ENCODE measurements around the gene VAC14. TPM values are rescaled to one million over a fixed set of nuclear protein-coding genes. Genes with fewer than 3 reads are reported as not detected.

VAC14 gene
- total RNA-seq, 2 experiments from 2014 or later = 40.3 to 44.9 TPM

DNA sequence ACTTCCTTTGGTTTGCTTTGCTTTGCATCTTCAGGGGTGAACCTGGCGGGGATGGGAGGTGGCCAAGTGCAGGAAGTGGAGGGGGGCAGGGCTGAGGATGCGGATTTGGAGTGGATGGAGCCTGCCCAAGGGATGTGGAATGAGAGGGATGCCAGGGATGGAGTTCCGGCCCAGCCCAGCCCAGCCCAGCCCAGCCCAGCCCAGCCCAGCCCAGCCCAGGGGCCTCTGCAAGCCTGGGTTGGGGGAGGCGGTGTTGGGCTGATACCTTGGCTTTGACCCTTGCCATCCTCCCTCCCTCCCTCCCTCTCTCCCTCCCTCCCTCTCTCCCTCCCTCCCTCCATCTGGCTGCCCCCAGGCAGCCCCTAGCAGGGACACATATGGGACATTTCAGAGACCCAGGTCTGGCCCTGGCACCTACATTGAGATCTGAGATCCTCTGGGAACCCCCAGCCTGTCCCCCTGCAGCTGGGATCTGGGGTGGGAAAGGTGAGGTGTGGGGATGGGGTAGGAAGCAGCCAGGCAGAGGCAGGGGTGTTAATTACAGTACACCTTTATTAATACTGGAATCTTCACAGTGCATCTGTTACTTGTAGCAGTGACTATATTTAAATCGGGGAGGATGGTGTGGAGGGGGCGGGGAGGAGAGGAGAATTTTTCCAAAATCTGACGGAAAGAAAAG lies 140.1 kb downstream of the VAC14 start:
- ChIA-PET POLR2A (no interaction called here), CTCF (interaction anchor here (0.6 kb wide), 1 partner anchor 433 kb away, joined by 3 read pairs; no protein-coding TSS in a partner anchor)

DNA sequence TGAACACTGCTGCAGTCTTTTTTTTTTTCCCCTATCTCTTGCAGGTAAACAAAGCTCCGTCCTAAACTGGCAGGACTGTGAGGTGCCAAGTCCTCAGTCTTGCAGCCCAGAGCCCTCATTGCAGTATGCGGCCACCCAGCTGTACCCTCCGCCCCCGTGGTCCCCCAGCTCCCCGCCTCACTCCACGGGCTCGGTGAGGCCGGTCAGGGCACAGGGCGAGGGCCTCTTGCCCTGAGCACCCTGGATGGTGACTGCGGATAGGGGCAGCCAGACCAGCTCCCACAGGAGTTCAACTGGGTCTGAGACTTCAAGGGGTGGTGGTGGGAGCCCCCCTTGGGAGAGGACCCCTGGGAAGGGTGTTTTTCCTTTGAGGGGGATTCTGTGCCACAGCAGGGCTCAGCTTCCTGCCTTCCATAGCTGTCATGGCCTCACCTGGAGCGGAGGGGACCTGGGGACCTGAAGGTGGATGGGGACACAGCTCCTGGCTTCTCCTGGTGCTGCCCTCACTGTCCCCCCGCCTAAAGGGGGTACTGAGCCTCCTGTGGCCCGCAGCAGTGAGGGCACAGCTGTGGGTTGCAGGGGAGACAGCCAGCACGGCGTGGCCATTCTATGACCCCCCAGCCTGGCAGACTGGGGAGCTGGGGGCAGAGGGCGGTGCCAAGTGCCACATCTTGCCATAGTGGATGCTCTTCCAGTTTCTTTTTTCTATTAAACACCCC lies 140.8 kb downstream of the VAC14 start:
- ChIA-PET POLR2A (no interaction called here), CTCF (interaction anchor here (0.6 kb wide), 1 partner anchor 433 kb away, joined by 3 read pairs; no protein-coding TSS in a partner anchor)

DNA sequence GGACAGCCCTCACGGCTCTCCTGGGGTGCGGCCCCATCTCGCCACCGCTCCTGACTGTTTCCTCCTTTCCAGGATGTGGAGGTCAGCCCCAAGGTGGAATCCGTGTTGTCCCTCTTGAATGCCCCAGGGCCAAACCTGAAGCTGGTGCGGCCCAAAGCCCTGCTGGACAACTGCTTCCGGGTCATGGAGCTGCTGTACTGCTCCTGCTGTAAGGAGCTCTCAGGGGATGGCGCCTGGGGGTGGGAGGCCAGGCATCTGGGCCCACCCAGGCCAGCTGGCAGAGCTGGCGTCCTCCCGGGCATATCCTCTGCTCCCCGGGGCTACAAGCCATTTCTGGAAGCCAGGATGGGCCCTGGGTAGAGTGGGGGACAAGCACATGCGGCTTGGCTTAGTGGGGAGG lies 141.4 kb downstream of the VAC14 start:
- POLR2A ChIA-PET = no interaction called here

DNA sequence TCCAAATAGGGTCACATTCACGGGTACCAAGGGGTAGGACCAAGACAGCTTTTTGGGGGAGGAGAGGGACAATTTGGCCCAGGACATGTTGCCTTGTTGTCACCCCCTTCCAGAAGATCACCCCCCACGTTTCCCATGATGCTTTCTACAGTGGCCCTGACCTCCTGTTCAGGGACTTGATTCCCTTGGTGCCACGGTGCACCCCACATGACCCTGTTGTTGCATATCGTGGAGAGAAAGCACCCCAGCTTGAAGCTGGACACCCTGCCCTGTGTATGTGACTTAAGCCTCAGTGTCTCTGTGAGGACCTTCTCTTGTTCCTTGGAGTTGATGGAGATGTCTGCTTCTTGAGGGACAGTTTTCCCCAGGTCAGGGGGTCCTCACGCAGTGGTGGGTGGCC lies 142.0 kb downstream of the VAC14 start:
- POLR2A ChIA-PET = no interaction called here
- CTCF ChIA-PET = no interaction called here

More for the DNA sequence above, 141.4 kb downstream of the VAC14 start:
- CTCF ChIA-PET = no interaction called here

DNA sequence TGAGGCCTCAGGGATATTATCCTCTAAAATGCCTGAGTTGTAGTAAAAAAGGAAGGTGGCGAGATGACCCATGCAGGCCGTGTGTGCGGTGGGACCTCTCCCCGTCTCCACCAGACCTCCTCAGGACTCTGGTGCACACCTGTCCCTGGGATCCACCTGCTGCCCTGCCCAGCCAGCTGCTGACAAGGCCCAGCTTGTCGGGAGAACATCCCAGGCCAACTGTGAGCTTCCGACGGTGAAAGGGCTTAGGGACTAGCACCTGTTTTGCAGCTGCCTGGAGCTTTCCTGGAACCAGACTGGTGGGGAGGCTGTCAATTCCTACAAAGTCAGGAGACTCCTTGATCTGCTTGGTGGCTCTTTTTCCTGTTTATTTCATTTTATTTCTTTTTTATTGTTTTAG lies 143.0 kb downstream of the VAC14 start:
- ChIA-PET POLR2A (no interaction called here), CTCF (no interaction called here)

DNA sequence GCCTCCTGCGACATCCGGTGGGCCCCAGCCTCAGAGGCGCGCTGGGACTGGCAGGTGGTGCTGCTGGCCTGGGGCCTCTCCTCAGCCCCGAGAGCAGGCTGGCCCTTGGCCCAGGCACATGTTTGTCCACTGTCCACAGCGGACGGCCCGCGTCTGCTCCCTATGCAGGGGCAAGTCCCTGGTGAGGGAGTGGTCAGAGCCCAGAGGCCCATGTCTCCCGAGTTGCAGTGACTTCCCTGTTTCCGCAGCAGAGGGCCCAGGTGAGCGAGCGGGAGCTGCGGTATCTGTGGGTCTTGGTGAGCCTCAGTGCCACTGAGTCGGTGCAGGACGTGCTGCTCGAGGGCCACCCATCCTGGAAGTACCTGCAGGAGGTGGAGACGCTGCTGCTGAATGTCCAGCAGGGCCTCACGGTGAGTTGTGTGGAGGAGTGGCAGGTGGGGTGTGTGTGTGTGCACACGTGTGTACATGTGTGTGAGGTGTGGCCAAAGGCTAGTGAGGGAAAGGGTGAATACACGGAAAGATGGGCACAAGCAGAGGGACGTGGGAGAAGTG lies 144.2 kb downstream of the VAC14 start:
- ChIA-PET POLR2A (no interaction called here), CTCF (no interaction called here)

DNA sequence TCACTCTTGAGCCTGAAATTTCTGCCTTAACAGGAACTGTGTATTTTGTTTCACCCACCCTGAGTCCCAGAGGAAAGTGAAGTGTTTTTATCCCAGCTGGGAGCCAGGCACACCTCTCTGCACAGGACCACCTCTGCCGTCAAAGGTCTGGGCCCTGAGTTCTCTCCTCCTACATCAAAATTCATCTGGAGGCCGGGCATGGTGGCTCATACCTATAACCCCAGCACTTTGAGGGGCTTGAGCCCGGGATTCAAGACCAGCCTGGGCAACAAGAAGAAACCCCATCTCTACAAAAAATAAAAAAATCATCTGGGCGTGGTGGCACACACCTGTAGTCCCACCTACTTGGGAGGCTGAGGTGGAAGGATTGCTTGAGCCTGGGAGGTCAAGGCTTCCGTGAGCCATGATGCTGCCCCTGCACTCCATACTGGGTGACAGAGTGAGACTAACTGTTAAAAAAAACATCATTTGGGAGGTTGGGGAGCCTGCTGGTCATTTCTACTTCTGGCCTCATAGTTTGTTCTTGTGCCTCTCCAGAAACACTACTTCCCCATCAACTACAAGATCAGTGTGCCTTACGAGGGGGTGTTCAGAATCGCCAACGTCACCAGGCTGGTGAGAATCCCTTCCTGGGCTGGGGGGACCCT lies 144.8 kb downstream of the VAC14 start:
- CTCF ChIA-PET = no interaction called here
- POLR2A ChIA-PET = no interaction called here

DNA sequence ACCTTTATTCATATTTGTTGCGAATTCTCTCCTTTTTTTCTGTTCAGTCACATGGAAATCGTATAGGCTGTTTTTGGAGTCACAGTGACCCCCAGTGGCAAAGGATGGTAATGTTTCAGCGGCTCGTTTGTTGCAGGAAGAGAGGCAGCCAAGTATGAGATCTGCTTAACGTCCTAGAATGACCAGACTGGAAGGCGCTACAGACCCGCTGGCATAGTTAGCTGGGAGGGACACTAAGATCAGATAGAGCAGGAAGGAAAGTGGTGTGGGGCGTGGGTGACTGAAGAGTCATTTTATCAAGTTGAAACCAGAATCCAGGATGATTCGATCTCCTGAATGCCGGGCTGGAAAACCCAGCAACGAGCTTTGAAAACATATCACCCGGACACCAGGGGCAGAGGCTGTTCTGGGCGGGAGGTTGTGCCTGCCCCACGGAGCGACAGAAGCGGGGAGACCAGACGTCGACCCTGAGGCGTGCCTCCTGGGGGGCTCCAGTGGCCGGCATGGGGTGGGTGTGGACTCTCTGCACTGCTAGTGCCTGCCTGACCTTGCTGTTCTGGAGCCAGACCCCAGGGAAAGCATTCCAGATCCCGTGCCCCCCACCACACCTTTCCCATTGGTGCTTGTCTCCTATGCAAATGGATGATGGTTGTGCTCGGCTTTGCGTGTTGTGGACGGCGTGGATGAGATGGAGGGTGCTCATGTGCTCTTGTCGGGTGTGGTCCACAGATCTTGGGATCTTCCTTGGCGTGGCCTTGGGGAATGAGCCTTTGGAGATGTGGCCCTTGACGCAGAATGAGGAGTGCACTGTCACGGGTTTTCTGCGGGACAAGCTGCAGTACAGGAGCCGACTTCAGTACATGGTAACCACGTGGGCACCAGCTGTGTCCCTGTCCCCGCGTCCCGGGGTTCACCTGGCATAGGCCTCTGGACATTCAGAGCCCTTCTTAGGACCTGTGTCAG lies 146.9 kb downstream of the VAC14 start:
- ChIA-PET CTCF (interaction anchor here (1.0 to 1.5 kb wide), 5 partner anchors 15 to 322 kb away, joined by 3 to 7 read pairs (median 3); no protein-coding TSS in a partner anchor), POLR2A (no interaction called here)

DNA sequence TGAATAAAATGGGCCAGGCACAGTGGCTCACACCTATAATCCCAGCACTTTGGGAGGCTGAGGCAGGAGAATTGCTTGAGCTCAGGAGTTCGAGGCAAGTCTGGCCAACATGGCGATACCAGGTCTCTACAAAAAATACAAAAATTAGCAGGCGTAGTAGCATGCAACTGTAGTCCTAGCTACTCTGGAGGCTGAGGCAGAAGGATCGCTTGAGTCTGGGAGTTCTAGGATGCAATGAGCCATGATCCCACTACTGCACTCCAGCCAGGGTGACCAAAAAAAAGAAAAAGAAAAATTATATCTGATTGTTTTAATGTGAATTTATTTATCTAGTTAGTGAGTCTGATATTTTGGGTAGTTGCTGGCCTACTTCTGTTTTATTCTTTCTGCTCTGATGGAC lies 147.6 kb downstream of the VAC14 start:
- CTCF ChIA-PET = interaction anchor here (0.6 to 1.5 kb wide), 8 partner anchors 15 to 323 kb away, joined by 3 read pairs; no protein-coding TSS in a partner anchor
- POLR2A ChIA-PET = no interaction called here

DNA sequence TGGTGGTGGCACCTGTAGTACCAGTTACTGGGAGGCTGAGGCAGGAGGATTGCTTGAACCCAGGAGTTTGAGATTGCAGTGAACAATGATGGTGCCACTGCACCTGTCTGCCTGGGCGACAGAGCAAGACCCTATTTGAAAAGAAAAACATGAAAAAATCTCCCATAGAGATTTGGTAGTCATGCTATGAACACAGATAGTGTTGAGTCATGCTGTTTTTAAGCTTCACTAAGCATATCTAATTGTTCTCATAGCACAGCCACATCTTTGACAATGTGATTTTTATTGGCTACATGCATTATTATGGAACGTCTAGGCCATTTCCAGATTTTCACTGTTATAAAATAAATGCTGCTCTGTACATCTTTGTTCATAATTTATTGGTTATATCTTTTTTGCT lies 148.6 kb downstream of the VAC14 start:
- ChIA-PET CTCF (interaction anchor here (0.6 to 1.3 kb wide), 4 partner anchors 78 to 322 kb away, joined by 3 read pairs; no protein-coding TSS in a partner anchor), POLR2A (no interaction called here)

DNA sequence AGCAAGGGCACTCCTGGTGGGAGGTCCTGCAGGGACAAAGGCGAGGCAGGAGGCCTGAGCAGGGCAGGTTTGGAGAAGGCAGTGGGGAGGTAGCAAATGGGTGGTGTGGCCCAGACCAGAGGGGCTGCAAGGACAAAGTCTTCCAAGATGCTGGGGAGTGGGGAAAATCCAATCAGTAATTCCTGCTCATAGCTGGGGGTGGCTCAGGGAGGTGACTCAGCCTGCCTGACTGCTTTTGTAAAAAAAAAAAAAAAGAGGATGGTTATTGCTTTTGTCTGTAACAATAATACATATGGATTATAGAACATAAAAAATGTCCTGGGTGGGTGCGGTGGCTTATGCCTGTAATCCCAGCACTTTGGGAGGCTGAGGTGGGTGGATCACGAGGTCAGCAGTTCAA lies 149.4 kb downstream of the VAC14 start:
- ChIA-PET POLR2A (no interaction called here), CTCF (interaction anchor here (0.9 to 1.1 kb wide), 2 partner anchors 77 to 120 kb away, joined by 3 read pairs; no protein-coding TSS in a partner anchor)

DNA sequence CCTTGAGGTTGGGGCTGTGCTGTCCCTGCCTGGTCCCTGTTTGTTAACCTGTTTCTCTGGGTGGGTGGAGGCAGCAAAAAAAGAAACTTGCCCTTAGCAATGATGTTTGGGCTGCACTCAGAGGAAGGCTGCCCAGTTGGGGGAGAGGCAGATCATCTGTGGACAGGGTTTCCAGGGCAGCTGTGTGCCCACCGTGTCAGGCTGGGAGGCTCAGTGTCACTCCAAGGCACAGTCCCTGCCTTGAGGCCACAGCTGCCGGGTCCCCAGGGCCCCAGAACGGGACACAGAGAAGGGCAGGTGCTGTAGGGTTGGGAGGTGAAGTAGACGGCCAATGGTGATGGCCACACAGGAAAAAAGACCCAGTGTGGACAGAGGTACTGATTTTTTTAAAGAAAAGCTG lies 150.7 kb downstream of the VAC14 start:
- POLR2A ChIA-PET = no interaction called here
- CTCF ChIA-PET = no interaction called here

DNA sequence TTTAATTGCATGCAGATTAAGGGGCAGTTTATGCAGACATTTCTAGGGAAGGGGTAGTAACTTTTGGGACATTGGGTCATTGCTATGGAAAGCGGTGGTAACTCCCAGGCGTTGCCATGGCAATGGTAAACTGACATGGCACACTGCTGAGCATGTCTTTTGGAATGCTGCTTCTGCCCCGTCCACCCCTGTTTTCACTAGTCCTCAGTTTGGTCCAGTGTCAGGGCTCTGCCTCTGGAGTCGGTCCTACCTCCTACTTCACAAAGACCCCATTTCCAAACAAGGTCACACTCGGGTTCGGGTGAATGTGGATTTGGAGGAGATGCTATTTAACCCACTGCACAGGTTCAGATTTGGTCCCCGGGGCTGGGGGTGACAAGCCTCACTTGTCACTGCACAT lies 151.7 kb downstream of the VAC14 start:
- ChIA-PET CTCF (no interaction called here), POLR2A (no interaction called here)

DNA sequence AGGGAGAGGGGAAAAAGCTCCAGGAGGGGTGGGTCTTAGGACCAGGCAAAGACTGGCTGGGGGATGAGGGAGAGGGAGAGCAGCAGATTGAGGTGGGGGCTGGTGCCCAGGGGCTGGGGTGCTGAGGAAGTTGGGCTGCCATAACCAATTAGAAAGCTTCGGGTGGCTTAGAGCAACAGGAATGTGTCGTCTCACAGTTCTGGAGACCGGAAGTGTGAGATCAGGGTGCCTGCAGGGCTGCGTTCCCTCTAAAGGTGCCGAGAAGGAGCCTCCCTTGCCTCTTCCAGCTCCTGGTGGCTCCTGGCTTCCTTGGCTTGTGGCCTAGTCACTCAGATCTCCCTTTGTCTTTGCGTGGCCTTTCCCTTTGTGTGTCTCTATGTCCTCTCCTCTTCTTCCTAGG lies 152.4 kb downstream of the VAC14 start:
- CTCF ChIA-PET = interaction anchor here (0.6 to 0.7 kb wide), 2 partner anchors 36 to 210 kb away, joined by 3 read pairs; no protein-coding TSS in a partner anchor
- POLR2A ChIA-PET = no interaction called here

DNA sequence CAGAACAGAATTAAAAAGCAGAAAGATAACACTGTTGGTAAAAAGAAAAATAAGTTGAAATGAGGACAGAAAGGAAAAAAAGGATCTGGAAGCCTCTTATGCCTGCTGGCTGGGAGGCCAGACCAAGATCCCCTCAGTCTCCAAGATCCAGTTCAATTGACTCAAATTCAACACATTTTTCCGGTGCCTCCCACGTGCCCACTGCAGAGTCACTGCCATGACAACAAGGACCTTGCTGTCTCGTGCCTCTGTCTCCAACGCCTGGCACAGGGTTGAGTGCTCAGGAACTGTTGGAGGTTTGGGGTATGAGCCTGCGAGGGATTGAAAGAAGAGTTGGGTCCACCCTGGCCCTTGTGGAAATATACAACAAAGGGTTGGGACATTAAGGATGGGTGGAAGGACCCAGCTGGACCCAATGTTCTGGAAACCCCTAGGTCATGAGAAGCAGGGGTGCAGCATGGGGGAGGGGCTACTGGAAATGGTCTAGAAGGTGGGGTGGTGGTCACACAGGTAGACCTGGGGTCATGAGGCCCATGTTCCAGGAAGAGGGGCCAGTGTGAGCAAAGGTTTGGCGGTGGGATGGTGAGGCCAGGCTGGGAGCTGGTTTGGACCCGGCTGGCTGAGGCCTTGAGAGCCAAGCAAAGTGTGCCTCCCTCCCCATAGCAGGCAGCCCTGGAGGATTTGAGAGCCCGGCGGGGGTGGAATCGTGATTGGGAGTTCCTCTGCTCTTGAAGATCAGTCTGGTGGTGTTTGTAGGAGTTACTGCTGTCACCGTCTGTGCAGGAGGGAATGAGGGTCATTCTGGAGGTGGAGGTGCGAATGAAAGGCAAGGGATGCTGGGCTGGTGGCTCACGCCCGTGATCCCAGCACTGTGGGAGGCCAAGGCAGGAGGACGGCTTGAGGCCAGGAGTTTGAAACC lies 153.3 kb downstream of the VAC14 start:
- POLR2A ChIA-PET = no interaction called here

DNA sequence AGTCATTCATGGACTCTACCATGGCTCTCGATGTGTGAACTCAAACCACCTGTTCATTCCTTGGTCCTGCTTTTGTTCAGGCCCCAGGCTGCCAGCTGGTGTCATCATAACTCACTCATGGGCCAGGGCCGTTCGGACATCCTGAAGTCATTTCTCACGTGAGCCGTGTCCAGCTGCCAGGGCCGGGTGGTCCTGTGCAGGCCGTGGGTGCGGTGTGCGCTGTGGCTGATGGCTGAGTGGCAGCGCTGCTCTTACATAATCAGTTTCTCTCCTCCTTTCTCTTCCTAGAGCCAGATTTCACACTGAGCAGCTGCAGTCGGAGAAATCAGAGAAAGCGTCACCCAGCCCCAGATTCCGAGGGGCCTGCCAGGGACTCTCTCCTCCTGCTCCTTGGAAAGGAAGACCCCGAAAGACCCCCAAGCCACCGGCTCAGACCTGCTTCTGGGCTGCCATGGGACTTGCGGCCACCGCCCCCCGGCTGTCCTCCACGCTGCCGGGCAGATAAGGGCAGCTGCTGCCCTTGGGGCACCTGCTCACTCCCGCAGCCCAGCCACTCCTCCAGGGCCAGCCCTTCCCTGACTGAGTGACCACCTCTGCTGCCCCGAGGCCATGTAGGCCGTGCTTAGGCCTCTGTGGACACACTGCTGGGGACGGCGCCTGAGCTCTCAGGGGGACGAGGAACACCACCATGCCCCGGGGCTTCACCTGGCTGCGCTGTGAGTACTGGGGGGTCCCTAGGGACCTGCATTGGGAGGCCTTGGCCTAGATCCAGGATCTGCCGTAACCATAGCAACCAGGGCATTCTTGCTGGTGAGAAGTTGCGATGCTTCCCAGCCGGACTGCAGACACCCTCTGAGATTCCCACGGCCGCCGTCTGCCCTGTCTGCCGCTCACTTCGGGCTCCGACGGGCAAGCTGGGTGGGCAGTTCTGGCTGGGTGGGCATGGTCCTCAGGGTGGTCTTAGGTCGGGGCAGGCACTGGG lies 154.4 kb downstream of the VAC14 start, which contains the start of gene IL34:
Gene IL34, plus strand, starts transcription at position 300 of the 982 bp plus-strand sequence. Its CDS starts 389 bp downstream, at position 689.
- CTCF ChIA-PET = interaction anchor here (0.6 kb wide), 1 partner anchor 360 kb away, joined by 3 read pairs; no protein-coding TSS in a partner anchor
- POLR2A ChIA-PET = no interaction called here

More for the DNA sequence above, 153.3 kb downstream of the VAC14 start:
- CTCF ChIA-PET = no interaction called here
